Ectodermal cell (in vitro differentiated cells): ENCODE data around the gene CCL23. TPM values are rescaled to one million over a fixed set of nuclear protein-coding genes. Genes with fewer than 3 reads are reported as not detected.

Experiments
- H3K27ac ChIP-seq: 2 replicates; pipeline ENCODE4 v1.7.0; 2013; ENCODE audit warnings: mild to moderate bottlenecking, low read depth, low read length; ENCODE audit not compliant: insufficient read depth, poor library complexity, severe bottlenecking
- H3K27me3 ChIP-seq: 2 replicates; pipeline ENCODE4 v1.7.0; 2013; ENCODE audit warnings: mild to moderate bottlenecking, low read length; ENCODE audit not compliant: insufficient read depth, control insufficient read depth, poor library complexity, severe bottlenecking
- H3K36me3 ChIP-seq: one replicate; pipeline ENCODE4 v1.7.0; 2013; ENCODE audit warnings: low read length; ENCODE audit not compliant: control insufficient read depth, insufficient read depth
- H3K4me1 ChIP-seq: one replicate; pipeline ENCODE4 v1.7.0; 2013; ENCODE audit warnings: low read length; ENCODE audit not compliant: control insufficient read depth, insufficient read depth
- H3K4me3 ChIP-seq: 2 replicates; pipeline ENCODE4 v1.7.0; 2013; ENCODE audit warnings: low read depth, low read length, control low read depth; ENCODE audit not compliant: insufficient read depth
- H3K9me3 ChIP-seq: 2 replicates; pipeline ENCODE4 v1.7.0; 2013; ENCODE audit warnings: mild to moderate bottlenecking, low read length, moderate library complexity; ENCODE audit not compliant: control insufficient read depth
- WGBS, 2 experiments: methylation state at CpG; one replicate each; pipeline ENCODE4 v1.1.7; 2013; ENCODE audit warnings: missing lambda C conversion rate in 2 of 2; 5-methylcytosine and 5-hydroxymethylcytosine counted together
- polyA plus RNA-seq, 4 experiments: library from polyadenylated mRNA; stranded (reverse); fragments of 50-300 nt; gene quantifications; one replicate each; pipeline ENCODE4 v1.2.3, GENCODE V29; 2013

Gene CCL23, protein sequence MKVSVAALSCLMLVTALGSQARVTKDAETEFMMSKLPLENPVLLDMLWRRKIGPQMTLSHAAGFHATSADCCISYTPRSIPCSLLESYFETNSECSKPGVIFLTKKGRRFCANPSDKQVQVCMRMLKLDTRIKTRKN
- not detected for polyA plus RNA-seq (2013, experiment 1 of 4)
- not detected for polyA plus RNA-seq (2013, experiment 2 of 4)
- polyA plus RNA-seq (2013, experiment 3 of 4): not detected
- polyA plus RNA-seq (2013, experiment 4 of 4): not detected

DNA sequence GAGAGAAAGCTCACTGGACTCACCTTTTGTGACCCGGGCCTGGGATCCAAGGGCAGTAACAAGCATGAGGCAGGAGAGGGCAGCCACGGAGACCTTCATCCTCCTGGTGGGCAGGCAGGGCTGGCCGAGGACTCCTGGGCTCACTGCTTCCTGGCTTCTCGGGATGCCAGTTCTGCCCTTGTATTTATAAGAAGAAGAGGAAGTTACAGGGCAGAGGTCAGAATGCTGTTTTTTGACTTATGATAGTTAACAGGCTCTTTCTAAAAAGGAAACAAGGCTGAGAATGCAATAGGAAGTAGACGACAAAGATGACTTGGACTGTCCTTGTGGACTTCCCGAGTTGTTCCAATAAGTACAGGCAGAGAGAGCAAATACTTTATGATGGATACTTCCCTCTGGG, at the start of gene CCL23:
TSS of gene CCL23 (minus strand) at position 174 of the 400 bp plus-strand sequence. CDS start at position 99, 75 bp downstream.
- 77 to 81% methylated on average over 6 of the region's 6 CpGs for whole genome bisulfite sequencing, 2 experiments
- no peaks in the 10 kb centered on the region for H3K4me1 ChIP-seq
- H3K36me3 ChIP-seq: no peaks in the 10 kb centered on the region
- H3K4me3 ChIP-seq: no peak within 1 kb of the TSS
- no peaks in the 10 kb centered on the region for H3K9me3 ChIP-seq
- no peaks in the 10 kb centered on the region for H3K27me3 ChIP-seq
- H3K27ac ChIP-seq: no peak within 1 kb of the TSS

DNA sequence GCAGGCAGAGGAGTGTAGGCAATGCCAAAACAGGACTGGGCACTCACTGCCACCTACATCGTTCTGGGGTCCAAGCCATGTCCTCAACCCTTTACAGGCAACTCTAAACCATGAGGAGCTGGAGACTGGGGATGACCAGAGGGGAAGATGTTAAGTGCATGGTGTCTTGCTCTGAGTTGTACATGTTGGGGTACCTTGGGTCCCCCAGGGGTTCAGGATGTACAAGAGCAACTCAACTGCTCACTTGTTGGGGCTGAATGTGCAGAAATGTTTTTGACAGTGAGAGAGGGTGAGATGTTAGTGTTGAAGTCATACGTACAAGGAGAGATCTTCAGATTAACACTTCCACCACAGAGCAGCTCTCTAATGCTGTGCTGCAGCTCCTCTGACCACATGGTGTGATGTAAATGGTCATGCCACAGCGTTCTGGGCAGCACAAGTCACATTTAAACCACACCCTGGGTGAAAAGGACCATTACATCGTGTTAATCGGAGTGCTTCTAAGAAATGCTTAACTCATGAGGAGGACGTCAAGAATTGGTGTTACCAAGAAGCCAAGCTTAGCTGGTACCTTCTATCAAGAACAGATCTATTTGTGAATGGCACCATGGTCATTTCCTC, 48.7 kb upstream of the CCL23 start:
- H3K36me3 ChIP-seq: no peaks in the 10 kb centered on the region
- no peaks in the 10 kb centered on the region for H3K4me1 ChIP-seq
- H3K9me3 ChIP-seq: no peaks in the 10 kb centered on the region
- H3K27ac ChIP-seq: no peak overlapping the region
- no peaks in the 10 kb centered on the region for H3K27me3 ChIP-seq
- H3K4me3 ChIP-seq: no peak overlapping the region
- WGBS, 2 experiments: 85 to 95% methylated on average over 6 of the region's 6 CpGs

DNA sequence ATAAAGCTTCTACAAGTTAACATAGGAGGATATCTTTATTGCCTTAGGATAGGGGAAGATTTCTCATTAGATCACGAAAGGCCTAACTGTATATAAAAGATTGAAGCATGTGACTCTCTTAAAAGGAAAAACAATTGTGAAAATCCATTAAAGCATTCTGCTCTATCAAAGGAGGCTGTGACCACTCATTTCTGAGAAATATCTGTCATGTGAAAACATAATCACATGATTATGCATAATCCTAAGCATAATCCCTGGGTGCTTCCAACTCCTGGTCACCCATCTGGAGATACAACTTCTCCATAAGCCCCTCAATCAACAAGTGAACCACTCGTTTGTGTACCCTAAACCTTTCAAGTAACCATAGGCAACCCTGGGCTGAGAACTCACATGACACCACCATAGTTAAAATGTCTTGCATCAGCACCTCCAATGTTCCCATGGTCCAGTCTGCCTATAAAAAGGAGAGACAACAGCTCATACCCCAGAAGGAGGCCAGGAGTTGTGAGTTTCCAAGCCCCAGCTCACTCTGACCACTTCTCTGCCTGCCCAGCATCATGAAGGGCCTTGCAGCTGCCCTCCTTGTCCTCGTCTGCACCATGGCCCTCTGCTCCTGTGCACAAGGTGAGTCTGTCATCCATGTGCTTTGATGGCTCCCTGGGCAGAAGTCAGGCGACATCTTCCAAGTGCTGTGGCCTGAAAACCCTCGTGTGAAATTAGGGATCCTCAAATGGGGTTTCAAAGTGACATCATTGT, 46.2 kb upstream of the CCL23 start, which contains the start of gene CCL18:
TSS of gene CCL18 (plus strand) at position 487 of the 756 bp plus-strand sequence. CDS start at position 558, 71 bp downstream.
- 88 to 90% methylated on average over 5 of the region's 5 CpGs for WGBS, 2 experiments
- H3K27me3 ChIP-seq: no peaks in the 10 kb centered on the region
- no peaks in the 10 kb centered on the region for H3K9me3 ChIP-seq
- no peaks in the 10 kb centered on the region for H3K36me3 ChIP-seq
- H3K27ac ChIP-seq: no peak within 1 kb of the TSS
- H3K4me1 ChIP-seq: no peaks in the 10 kb centered on the region
- H3K4me3 ChIP-seq: no peak within 1 kb of the TSS

DNA sequence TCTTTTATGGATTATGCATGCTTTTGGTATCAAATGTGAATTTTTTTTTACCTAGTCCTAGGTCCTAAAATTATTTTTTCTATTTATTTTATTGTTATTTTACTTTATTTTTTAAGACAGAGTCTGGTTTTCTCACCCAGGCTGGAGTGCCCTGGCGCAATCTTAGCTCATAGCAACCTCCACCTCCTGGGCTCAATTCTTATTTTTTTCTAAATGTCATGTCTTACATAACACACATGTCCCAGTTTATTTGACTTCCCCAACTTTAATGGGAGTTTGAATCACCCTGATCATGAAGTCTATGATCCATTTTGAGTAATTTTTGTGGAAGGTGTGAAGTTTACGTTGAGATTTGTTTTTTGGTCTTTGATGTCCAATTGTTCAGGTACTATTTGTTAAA, 43.0 kb upstream of the CCL23 start:
- no peaks in the 10 kb centered on the region for H3K9me3 ChIP-seq
- H3K4me3 ChIP-seq: no peak overlapping the region
- H3K27me3 ChIP-seq: no peaks in the 10 kb centered on the region
- H3K36me3 ChIP-seq: no peaks in the 10 kb centered on the region
- WGBS, 2 experiments: 92 to 100% methylated on average over 2 of the region's 2 CpGs
- no peaks in the 10 kb centered on the region for H3K4me1 ChIP-seq
- H3K27ac ChIP-seq: no peak overlapping the region

DNA sequence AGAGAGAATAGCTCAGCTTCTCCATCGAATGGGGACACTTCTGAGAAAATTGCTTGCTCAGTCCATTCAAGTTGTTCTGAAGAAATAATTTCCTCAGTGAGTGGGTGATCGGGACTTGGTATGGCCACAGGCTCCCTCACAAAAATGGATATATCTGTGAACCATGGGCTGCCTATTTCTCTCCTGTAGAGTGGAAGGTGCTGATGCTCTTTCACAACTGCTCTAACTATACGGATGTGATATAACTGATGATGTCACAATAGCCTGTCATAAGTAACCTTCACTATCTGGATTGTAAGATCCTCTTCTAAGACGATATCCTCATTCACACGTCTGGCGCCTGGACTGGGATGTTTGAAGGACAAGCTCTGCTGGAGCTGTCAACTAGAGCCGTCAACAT, 41.6 kb upstream of the CCL23 start:
- no peaks in the 10 kb centered on the region for H3K4me1 ChIP-seq
- 94 to 96% methylated on average over 7 of the region's 7 CpGs for WGBS, 2 experiments
- H3K27me3 ChIP-seq: no peaks in the 10 kb centered on the region
- H3K9me3 ChIP-seq: no peaks in the 10 kb centered on the region
- no peak overlapping the region for H3K4me3 ChIP-seq
- H3K27ac ChIP-seq: no peak overlapping the region
- H3K36me3 ChIP-seq: no peaks in the 10 kb centered on the region

DNA sequence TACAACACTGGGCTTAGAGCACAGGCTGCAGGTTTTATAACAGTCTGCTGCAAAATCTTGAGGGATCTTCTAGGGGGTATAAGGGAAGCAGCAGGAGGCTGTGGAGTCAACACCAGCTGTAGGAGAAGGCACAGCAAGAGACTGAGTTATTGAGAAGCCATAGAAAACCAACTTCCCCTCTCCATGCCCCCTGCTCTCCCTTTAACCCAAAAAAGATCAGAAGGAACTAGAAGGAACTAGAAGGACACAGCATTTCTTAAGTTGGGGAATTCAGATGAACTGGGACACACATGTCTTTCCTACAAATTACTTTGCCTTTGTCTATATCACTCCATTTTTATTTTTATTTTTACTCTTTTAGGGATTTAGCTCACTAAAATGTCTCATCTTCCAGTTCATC, 40.1 kb upstream of the CCL23 start:
- Histone ChIP-seq H3K4me3 (no peak overlapping the region), H3K4me1 (no peaks in the 10 kb centered on the region), H3K27ac (no peak overlapping the region), H3K9me3 (no peaks in the 10 kb centered on the region), H3K36me3 (no peaks in the 10 kb centered on the region), H3K27me3 (no peaks in the 10 kb centered on the region)

DNA sequence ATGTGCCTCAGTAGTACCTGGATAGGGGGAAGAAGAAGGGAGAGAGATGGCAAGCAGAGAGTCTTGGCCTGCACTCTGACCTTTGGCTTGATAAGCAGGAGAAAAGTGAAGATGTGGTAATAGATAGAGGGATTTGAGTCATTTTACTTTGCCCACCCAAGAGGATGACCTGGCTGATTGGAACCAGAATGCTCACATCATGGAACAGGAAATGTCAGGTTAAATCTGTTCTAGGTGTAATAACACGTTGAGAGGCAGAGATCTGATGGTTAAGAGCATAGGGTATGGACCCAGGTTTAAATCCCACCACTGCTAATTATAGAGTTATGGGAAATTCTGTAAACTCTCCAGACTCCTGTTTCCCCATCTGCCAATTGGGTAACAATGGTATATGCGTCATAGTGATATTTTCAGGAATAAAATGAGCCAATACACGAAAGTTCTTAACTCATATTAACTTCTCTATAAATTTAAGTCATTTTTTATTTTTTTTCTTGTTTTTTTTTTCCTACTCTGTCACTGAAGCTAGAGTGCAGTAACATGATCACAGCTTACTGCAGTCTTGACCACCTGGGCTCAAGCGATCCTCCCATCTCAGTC, 38.2 kb upstream of the CCL23 start:
- Histone ChIP-seq H3K4me1 (no peaks in the 10 kb centered on the region), H3K27ac (no peak overlapping the region), H3K4me3 (no peak overlapping the region), H3K27me3 (no peaks in the 10 kb centered on the region), H3K36me3 (no peaks in the 10 kb centered on the region), H3K9me3 (no peaks in the 10 kb centered on the region)
- 92 to 93% methylated on average over 3 to 4 of the region's 4 CpGs for WGBS, 2 experiments

DNA sequence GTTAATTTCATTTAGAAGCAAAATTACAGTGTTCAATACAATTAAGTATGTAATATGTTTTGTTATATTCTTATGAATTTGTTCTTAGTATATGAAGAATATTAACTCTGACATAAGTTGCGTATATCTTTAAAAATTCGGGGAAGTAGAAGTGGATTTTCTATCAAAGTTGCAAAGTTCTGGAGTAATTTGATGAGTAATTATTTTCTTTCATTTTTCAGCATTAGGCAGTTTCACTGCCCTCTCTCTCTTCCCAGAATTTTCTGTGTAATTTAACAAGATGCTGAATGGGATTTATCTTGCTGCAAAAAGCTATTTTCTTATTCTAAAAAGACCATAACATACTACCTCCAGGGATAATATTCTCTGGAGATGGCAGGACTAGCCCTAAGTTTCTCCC, 37.4 kb upstream of the CCL23 start:
- H3K27ac ChIP-seq: no peak overlapping the region
- 90 to 100% methylated on average over 2 of the region's 2 CpGs for WGBS, 2 experiments
- H3K4me3 ChIP-seq: no peak overlapping the region
- no peaks in the 10 kb centered on the region for H3K9me3 ChIP-seq
- no peaks in the 10 kb centered on the region for H3K36me3 ChIP-seq
- no peaks in the 10 kb centered on the region for H3K4me1 ChIP-seq
- H3K27me3 ChIP-seq: no peaks in the 10 kb centered on the region

DNA sequence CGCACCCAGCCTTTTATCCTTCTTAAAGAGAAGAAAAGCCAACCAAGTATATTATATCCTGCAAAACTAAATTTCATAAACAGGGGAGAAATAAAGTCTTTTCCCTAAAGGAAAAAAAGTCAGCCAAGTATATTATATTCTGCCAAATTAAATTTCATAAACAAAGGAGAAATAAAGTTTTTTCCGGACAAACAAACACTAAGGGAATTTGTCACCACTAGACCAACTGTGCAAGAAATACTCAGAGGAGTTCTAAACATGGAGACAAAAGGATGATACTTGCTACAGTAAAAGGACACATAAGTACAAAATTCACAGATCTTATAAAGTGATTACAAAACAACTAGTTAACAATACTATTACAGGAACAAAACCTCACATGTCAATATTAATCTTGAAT, 31.9 kb upstream of the CCL23 start:
- no peaks in the 10 kb centered on the region for H3K4me1 ChIP-seq
- WGBS, 2 experiments: 90 to 100% methylated on average over 1 to 2 of the region's 2 CpGs
- H3K4me3 ChIP-seq: no peak overlapping the region
- no peaks in the 10 kb centered on the region for H3K36me3 ChIP-seq
- H3K9me3 ChIP-seq: no peaks in the 10 kb centered on the region
- no peak overlapping the region for H3K27ac ChIP-seq
- no peaks in the 10 kb centered on the region for H3K27me3 ChIP-seq

DNA sequence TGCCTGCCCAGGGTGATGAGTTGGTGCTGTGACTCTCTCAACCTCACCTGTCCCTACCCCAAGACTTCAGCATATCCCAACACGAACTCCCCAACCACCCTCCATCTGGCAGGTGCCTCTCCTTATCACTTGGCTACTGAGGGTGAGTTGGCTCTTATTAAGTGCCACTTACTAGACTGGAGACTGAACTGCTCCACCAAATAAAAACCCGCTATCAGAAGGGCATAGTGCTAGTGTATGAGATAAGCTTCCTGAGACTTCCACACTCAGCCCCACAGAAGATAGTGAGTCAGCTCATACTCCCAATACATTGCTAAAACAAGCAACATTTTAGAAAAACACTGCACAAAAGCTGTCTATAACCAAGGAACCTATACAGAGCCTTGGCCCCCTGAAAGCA, 30.3 kb upstream of the CCL23 start:
- no peak overlapping the region for H3K4me3 ChIP-seq
- no peaks in the 10 kb centered on the region for H3K27me3 ChIP-seq
- no peaks in the 10 kb centered on the region for H3K36me3 ChIP-seq
- H3K27ac ChIP-seq: no peak overlapping the region
- no peaks in the 10 kb centered on the region for H3K4me1 ChIP-seq
- H3K9me3 ChIP-seq: no peaks in the 10 kb centered on the region
- WGBS, 2 experiments: 83 to 92% methylated on average over 2 of the region's 2 CpGs
